ENCODE results near the gene ATXN10. TPM values are rescaled to one million over a fixed set of nuclear protein-coding genes. Genes with fewer than 3 reads are reported as not detected.

ATXN10 gene
- total and polyA plus RNA-seq, 2 experiments from 2014 or later: 99.0 to 163 TPM

DNA sequence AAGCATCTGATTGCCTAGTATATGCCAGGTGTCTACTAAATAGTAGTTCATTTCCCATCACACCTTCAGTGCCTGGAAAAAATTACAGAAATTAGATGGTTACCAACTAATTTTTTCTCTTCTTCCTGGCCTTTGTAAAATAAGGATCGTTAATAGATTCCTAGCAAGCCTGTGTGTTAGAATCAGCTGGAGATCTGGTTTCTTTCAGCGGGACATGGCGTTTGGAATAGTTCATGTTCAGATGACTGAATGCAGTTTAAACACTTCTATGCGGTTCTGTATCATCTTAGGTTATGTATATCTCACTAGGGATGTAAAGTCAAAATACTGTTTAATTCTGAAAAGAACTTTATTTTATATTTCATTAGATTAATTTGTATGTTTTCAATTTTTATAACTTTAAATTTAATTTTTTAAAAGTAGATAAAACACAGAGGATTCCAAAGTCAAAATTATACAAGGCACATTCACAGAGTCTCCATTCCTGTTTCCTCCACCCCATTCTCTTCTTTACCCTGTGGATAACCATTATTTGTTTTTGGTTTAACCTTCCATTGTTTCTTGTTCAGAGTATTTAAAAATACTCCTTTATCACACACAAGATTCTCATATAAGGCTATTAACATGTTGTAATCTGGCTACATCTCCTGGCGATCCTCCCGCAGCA, 132.8 kb downstream of the ATXN10 start:
- Histone ChIP-seq H3K27me3 (ENCODE audit: insufficient read depth) (no peaks in the 10 kb centered on the region), H3K4me3 (no peak overlapping the region), H3K27ac (ENCODE audit: low read depth) (no peak overlapping the region; the same call in 1 of the 2 replicates), H3K9me2 (ENCODE audit: insufficient read depth) (no peaks in the 10 kb centered on the region), H3F3A (replicated peaks; ENCODE audit: low read depth) (no peaks in the 10 kb centered on the region), H4K20me1 (replicated peaks; ENCODE audit: insufficient read depth) (0 out of 2 replicates have a peak, but pooled peaks cover 10% of the 10 kb centered on the region), H2AFZ (no peak overlapping the region), H3K36me3 (ENCODE audit: insufficient read depth) (no peaks in the 10 kb centered on the region; the same call in 1 of the 2 replicates), H3K4me1 (ENCODE audit: insufficient read depth) (no peaks in the 10 kb centered on the region), H3K79me2 (replicated peaks; ENCODE audit: insufficient read depth) (no peaks in the 10 kb centered on the region), H3K4me2 (no peak overlapping the region)
- DNase-seq (ENCODE audit: low spot score): no peak
- no peaks in the 10 kb centered on the region for H3K9me3 Mint-ChIP-seq
- no peak for TF ChIP-seq POLR2AphosphoS5 (IDR thresholded peaks at IDR 0.05; ENCODE audit: low read depth)
- TF ChIP-seq, protein P1, sequence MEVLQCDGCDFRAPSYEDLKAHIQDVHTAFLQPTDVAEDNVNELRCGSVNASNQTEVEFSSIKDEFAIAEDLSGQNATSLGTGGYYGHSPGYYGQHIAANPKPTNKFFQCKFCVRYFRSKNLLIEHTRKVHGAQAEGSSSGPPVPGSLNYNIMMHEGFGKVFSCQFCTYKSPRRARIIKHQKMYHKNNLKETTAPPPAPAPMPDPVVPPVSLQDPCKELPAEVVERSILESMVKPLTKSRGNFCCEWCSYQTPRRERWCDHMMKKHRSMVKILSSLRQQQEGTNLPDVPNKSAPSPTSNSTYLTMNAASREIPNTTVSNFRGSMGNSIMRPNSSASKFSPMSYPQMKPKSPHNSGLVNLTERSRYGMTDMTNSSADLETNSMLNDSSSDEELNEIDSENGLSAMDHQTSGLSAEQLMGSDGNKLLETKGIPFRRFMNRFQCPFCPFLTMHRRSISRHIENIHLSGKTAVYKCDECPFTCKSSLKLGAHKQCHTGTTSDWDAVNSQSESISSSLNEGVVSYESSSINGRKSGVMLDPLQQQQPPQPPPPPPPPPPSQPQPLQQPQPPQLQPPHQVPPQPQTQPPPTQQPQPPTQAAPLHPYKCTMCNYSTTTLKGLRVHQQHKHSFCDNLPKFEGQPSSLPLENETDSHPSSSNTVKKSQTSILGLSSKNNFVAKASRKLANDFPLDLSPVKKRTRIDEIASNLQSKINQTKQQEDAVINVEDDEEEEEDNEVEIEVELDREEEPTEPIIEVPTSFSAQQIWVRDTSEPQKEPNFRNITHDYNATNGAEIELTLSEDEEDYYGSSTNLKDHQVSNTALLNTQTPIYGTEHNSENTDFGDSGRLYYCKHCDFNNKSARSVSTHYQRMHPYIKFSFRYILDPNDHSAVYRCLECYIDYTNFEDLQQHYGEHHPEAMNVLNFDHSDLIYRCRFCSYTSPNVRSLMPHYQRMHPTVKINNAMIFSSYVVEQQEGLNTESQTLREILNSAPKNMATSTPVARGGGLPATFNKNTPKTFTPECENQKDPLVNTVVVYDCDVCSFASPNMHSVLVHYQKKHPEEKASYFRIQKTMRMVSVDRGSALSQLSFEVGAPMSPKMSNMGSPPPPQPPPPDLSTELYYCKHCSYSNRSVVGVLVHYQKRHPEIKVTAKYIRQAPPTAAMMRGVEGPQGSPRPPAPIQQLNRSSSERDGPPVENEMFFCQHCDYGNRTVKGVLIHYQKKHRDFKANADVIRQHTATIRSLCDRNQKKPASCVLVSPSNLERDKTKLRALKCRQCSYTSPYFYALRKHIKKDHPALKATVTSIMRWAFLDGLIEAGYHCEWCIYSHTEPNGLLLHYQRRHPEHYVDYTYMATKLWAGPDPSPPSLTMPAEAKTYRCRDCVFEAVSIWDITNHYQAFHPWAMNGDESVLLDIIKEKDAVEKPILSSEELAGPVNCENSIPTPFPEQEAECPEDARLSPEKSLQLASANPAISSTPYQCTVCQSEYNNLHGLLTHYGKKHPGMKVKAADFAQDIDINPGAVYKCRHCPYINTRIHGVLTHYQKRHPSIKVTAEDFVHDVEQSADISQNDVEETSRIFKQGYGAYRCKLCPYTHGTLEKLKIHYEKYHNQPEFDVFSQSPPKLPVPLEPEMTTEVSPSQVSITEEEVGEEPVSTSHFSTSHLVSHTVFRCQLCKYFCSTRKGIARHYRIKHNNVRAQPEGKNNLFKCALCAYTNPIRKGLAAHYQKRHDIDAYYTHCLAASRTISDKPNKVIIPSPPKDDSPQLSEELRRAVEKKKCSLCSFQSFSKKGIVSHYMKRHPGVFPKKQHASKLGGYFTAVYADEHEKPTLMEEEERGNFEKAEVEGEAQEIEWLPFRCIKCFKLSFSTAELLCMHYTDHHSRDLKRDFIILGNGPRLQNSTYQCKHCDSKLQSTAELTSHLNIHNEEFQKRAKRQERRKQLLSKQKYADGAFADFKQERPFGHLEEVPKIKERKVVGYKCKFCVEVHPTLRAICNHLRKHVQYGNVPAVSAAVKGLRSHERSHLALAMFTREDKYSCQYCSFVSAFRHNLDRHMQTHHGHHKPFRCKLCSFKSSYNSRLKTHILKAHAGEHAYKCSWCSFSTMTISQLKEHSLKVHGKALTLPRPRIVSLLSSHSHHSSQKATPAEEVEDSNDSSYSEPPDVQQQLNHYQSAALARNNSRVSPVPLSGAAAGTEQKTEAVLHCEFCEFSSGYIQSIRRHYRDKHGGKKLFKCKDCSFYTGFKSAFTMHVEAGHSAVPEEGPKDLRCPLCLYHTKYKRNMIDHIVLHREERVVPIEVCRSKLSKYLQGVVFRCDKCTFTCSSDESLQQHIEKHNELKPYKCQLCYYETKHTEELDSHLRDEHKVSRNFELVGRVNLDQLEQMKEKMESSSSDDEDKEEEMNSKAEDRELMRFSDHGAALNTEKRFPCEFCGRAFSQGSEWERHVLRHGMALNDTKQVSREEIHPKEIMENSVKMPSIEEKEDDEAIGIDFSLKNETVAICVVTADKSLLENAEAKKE (CRISPR knock-in tag; IDR thresholded peaks at IDR 0.05): no peak
- no peak for TF ChIP-seq ZNF331 (CRISPR knock-in tag; IDR thresholded peaks at IDR 0.05; ENCODE audit: low read depth)
- TF ChIP-seq EZH2 (IDR thresholded peaks at IDR 0.05; ENCODE audit: low read depth, unreplicated experiment): no peak
- TF ChIP-seq, protein P2, sequence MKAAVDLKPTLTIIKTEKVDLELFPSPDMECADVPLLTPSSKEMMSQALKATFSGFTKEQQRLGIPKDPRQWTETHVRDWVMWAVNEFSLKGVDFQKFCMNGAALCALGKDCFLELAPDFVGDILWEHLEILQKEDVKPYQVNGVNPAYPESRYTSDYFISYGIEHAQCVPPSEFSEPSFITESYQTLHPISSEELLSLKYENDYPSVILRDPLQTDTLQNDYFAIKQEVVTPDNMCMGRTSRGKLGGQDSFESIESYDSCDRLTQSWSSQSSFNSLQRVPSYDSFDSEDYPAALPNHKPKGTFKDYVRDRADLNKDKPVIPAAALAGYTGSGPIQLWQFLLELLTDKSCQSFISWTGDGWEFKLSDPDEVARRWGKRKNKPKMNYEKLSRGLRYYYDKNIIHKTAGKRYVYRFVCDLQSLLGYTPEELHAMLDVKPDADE (IDR thresholded peaks at IDR 0.05): no peak
- no peak for TF ChIP-seq EZH2phosphoT487 (IDR thresholded peaks at IDR 0.05; ENCODE audit: unreplicated experiment)
- TF ChIP-seq NANOG (IDR thresholded peaks at IDR 0.05; ENCODE audit: borderline replicate concordance): no peak
- no peak for TF ChIP-seq CREB1 (CRISPR knock-in tag; IDR thresholded peaks at IDR 0.05; ENCODE audit: low read depth)
- no peak for TF ChIP-seq ZNF114 (CRISPR knock-in tag; IDR thresholded peaks at IDR 0.05)
- TF ChIP-seq STAT1 (IDR thresholded peaks at IDR 0.05; ENCODE audit: unreplicated experiment): no peak
- TF ChIP-seq, protein P3, sequence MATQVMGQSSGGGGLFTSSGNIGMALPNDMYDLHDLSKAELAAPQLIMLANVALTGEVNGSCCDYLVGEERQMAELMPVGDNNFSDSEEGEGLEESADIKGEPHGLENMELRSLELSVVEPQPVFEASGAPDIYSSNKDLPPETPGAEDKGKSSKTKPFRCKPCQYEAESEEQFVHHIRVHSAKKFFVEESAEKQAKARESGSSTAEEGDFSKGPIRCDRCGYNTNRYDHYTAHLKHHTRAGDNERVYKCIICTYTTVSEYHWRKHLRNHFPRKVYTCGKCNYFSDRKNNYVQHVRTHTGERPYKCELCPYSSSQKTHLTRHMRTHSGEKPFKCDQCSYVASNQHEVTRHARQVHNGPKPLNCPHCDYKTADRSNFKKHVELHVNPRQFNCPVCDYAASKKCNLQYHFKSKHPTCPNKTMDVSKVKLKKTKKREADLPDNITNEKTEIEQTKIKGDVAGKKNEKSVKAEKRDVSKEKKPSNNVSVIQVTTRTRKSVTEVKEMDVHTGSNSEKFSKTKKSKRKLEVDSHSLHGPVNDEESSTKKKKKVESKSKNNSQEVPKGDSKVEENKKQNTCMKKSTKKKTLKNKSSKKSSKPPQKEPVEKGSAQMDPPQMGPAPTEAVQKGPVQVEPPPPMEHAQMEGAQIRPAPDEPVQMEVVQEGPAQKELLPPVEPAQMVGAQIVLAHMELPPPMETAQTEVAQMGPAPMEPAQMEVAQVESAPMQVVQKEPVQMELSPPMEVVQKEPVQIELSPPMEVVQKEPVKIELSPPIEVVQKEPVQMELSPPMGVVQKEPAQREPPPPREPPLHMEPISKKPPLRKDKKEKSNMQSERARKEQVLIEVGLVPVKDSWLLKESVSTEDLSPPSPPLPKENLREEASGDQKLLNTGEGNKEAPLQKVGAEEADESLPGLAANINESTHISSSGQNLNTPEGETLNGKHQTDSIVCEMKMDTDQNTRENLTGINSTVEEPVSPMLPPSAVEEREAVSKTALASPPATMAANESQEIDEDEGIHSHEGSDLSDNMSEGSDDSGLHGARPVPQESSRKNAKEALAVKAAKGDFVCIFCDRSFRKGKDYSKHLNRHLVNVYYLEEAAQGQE (IDR thresholded peaks at IDR 0.05; ENCODE audit: unreplicated experiment): no peak
- no peak for TF ChIP-seq JUNB (IDR thresholded peaks at IDR 0.05; ENCODE audit: unreplicated experiment)
- TF ChIP-seq, protein P4, sequence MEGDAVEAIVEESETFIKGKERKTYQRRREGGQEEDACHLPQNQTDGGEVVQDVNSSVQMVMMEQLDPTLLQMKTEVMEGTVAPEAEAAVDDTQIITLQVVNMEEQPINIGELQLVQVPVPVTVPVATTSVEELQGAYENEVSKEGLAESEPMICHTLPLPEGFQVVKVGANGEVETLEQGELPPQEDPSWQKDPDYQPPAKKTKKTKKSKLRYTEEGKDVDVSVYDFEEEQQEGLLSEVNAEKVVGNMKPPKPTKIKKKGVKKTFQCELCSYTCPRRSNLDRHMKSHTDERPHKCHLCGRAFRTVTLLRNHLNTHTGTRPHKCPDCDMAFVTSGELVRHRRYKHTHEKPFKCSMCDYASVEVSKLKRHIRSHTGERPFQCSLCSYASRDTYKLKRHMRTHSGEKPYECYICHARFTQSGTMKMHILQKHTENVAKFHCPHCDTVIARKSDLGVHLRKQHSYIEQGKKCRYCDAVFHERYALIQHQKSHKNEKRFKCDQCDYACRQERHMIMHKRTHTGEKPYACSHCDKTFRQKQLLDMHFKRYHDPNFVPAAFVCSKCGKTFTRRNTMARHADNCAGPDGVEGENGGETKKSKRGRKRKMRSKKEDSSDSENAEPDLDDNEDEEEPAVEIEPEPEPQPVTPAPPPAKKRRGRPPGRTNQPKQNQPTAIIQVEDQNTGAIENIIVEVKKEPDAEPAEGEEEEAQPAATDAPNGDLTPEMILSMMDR (conservative IDR thresholded peaks at IDR 0.05; ENCODE audit: low read depth in 2 of 2): no peak
- H3K27ac Mint-ChIP-seq: no peak overlapping the region
- peaks cover 4% of the 10 kb centered on the region; the same call in 1 of the 3 replicates for H3K4me1 Mint-ChIP-seq
- H3K36me3 Mint-ChIP-seq (ENCODE audit: low read depth): no peaks in the 10 kb centered on the region; the same call in 2 of the 3 replicates
- no peak overlapping the region for H3K4me3 Mint-ChIP-seq
- H3K27me3 Mint-ChIP-seq (ENCODE audit: insufficient read depth, low read depth, poor library complexity): no peaks in the 10 kb centered on the region
- ATAC-seq: no peak

Data from GM23338 (cell line).